ENCODE results near the gene PRICKLE1. TPM values are rescaled to one million over a fixed set of nuclear protein-coding genes. Genes with fewer than 3 reads are reported as not detected.

PRICKLE1 gene
- total and polyA plus RNA-seq, 10 of the 15 experiments (the other 5 are each of a cell fraction or from before 2014, with no cell fraction given) = 0.47 to 2.8 (median 0.86) TPM

- TF ChIP-seq NKRF (conservative IDR thresholded peaks at IDR 0.05) (no peak), IRF4 (IDR thresholded peaks at IDR 0.05; ENCODE audit: low read depth, low read length) (no peak)
These were observed 3.3 kb downstream of the PRICKLE1 start (continued) for GRCh38 chr12:42586268-42586667.

- intact Hi-C loops (cut with micrococcal nuclease; ENCODE audit: unreplicated experiment) = no loop called here
- no peak for TF ChIP-seq ZNF622 (IDR thresholded peaks at IDR 0.05)
- TF ChIP-seq CBX5 (IDR thresholded peaks at IDR 0.05; ENCODE audit: low read depth) = no peak
- no peak for TF ChIP-seq ZBTB33 (IDR thresholded peaks at IDR 0.05)
- TF ChIP-seq ZNF207 (IDR thresholded peaks at IDR 0.05; ENCODE audit: borderline replicate concordance) = no peak
- no peak for TF ChIP-seq RAD21 (IDR thresholded peaks at IDR 0.05; ENCODE audit: insufficient read depth, low read depth, low read length)
- no peak for TF ChIP-seq FOXK2 (IDR thresholded peaks at IDR 0.05)
- TF ChIP-seq NKRF (conservative IDR thresholded peaks at IDR 0.05) = no peak
- no peak for TF ChIP-seq EP300 (IDR thresholded peaks at IDR 0.05; ENCODE audit: borderline replicate concordance in 1 of 2, control insufficient read depth in 1 of 2, low read depth in 2 of 2, low read length in 2 of 2)
- TF ChIP-seq CEBPB (IDR thresholded peaks at IDR 0.05; ENCODE audit: borderline replicate concordance in 1 of 2, low read depth in 2 of 2, low read length in 2 of 2) = no peak
- no peak for TF ChIP-seq KDM1A (IDR thresholded peaks at IDR 0.05; ENCODE audit: borderline replicate concordance)
- TF ChIP-seq RCOR1 (conservative IDR thresholded peaks at IDR 0.05; ENCODE audit: low read depth, low read length) = no peak
These were observed 3.7 kb downstream of the PRICKLE1 start for GRCh38 chr12:42585841-42586216.

More at GRCh38 chr12:42585841-42586216, 3.7 kb downstream of the PRICKLE1 start:
- Histone ChIP-seq H3K79me2 (ENCODE audit: control insufficient read depth, insufficient read depth, low read length) (no peaks in the 10 kb centered on the region), H4K20me1 (ENCODE audit: control insufficient read depth, insufficient read depth) (no peaks in the 10 kb centered on the region), H3K36me3 (ENCODE audit: control insufficient read depth in 2 of 2, insufficient read depth in 2 of 2, low read length in 1 of 2) (no peaks in the 10 kb centered on the region), H3K4me3 (no peak overlapping the region), H2AFZ (ENCODE audit: control insufficient read depth, low read depth, low read length) (no peak overlapping the region), H3K9me3 (replicated peaks; ENCODE audit: control insufficient read depth, insufficient read depth, low read length) (no peaks in the 10 kb centered on the region), H3K27ac (ENCODE audit: control insufficient read depth, insufficient read depth) (no peak overlapping the region), H3K4me1 (ENCODE audit: control insufficient read depth, insufficient read depth, low read length) (peaks cover 8% of the 10 kb centered on the region), H3K27me3 (replicated peaks in 1 of 2; ENCODE audit: control insufficient read depth in 2 of 2, insufficient read depth in 2 of 2, low read length in 1 of 2) (peaks cover 5 to 26% of the 10 kb centered on the region in 2 experiments), H3K4me2 (ENCODE audit: control insufficient read depth, insufficient read depth) (no peak overlapping the region), H3K9ac (ENCODE audit: control insufficient read depth, insufficient read depth, low read length) (no peak overlapping the region)
- no peak for ATAC-seq
- no peak for FAIRE-seq
- 60% methylated on average over 5 of the region's 5 CpGs for WGBS (ENCODE audit: insufficient coverage, insufficient replicate concordance, low lambda C conversion rate, missing lambda C conversion rate)
- POLR2A ChIA-PET = no interaction called here
- SMC1A ChIA-PET (ENCODE audit: uncharacterized antibody, unreplicated experiment) = interaction anchor here (0.6 to 1.0 kb wide), 3 partner anchors 8 to 377 kb away, joined by 3 to 4 read pairs (median 3); no protein-coding TSS in a partner anchor
- DNase-seq (ENCODE audit: low read depth, low spot score) = no peak
- BruUV-seq (replicated peaks) = no TSS peak
- in situ Hi-C loops (cut with MboI) = no loop called here
- RAD21 ChIA-PET (ENCODE audit: unreplicated experiment) = no interaction called here
- CTCF ChIA-PET = interaction anchor here (0.9 kb wide), 1 partner anchor 101 kb away, joined by 4 read pairs; no protein-coding TSS in a partner anchor

Data from GM12878 (cell line).